Neuron (in vitro differentiated cells): Measurements from ENCODE around the gene SIRT7.

Experiments
- H2AFZ ChIP-seq: one replicate; pipeline ENCODE4 v1.6.1; 2013; ENCODE audit warnings: low read depth, mild to moderate bottlenecking, inconsistent platforms, low read length, moderate library complexity
- H3K27me3 ChIP-seq: one replicate; pipeline ENCODE4 v1.6.1; 2013; ENCODE audit warnings: low read length; ENCODE audit not compliant: insufficient read depth
- H3K36me3 ChIP-seq: one replicate; pipeline ENCODE4 v1.6.1; 2013; ENCODE audit warnings: low read length; ENCODE audit not compliant: insufficient read depth
- H3K4me1 ChIP-seq: one replicate; pipeline ENCODE4 v1.6.1; 2013; ENCODE audit warnings: low read length; ENCODE audit not compliant: insufficient read depth
- H3K4me3 ChIP-seq: 2 replicates; pipeline ENCODE4 v1.5.1; 2013; ENCODE audit warnings: mild to moderate bottlenecking, low read length, moderate library complexity
- H3K9me3 ChIP-seq: one replicate; pipeline ENCODE4 v1.6.1; 2013; ENCODE audit warnings: low read length

SIRT7 gene, protein sequence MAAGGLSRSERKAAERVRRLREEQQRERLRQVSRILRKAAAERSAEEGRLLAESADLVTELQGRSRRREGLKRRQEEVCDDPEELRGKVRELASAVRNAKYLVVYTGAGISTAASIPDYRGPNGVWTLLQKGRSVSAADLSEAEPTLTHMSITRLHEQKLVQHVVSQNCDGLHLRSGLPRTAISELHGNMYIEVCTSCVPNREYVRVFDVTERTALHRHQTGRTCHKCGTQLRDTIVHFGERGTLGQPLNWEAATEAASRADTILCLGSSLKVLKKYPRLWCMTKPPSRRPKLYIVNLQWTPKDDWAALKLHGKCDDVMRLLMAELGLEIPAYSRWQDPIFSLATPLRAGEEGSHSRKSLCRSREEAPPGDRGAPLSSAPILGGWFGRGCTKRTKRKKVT

DNA sequence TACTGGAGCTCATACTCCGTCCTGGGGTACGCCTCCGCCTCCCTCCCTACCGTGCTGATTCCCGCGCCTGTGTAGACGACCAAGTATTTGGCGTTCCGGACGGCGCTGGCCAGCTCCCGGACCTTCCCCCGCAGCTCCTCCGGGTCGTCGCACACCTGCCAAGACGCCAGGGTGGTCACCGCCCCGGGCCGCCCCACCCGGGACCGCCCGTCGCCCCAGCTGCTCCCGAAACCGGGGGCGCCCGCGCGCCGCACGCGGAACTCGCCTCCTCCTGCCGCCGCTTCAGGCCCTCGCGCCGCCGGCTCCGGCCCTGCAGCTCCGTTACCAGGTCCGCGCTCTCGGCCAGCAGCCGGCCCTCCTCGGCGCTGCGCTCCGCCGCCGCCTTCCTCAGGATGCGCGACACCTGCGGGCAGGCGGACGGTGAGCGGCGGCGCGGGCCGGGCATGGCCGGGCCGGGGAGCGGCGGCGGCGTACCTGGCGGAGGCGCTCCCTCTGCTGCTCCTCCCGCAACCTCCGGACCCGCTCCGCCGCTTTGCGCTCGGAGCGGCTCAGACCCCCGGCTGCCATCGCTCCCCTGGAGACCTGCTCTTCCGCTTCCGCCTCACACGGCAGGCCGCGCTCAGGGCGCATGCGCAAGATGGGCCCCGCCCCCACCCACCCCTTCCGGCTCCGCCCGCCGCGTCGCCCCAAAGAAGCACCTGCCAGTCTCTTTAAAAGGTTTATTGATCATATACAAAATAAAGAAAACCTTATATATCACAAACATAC lies at the start of gene SIRT7:
SIRT7 (minus strand) TSS at position 612 of the 768 bp plus-strand sequence; CDS start at position 567, 45 bp downstream.
- Histone ChIP-seq H3K27me3 (no peaks in the 10 kb centered on the region), H2AFZ (no peak within 1 kb of the TSS), H3K4me3 (peak within 1 kb of the TSS; percentile 66), H3K36me3 (peaks cover 44% of the 10 kb centered on the region), H3K9me3 (no peaks in the 10 kb centered on the region), H3K4me1 (peaks cover 13% of the 10 kb centered on the region)

- no peaks in the 10 kb centered on the region for H3K36me3 ChIP-seq
- peaks cover 24% of the 10 kb centered on the region for H3K27me3 ChIP-seq
- no peak overlapping the region for H2AFZ ChIP-seq
- peaks cover 37% of the 10 kb centered on the region for H3K4me1 ChIP-seq
- no peak overlapping the region for H3K4me3 ChIP-seq
- H3K9me3 ChIP-seq: no peaks in the 10 kb centered on the region
Observed at GRCh38 chr17:81967244-81967532, 49.2 kb upstream of the SIRT7 start.

GRCh38 chr17:81966343-81967243 lies 48.6 kb upstream of the SIRT7 start:
- H3K9me3 ChIP-seq: no peaks in the 10 kb centered on the region

GRCh38 chr17:81964081-81964849 lies 46.3 kb upstream of the SIRT7 start:
- Histone ChIP-seq H3K4me3 (no peak overlapping the region), H3K9me3 (no peaks in the 10 kb centered on the region), H3K27me3 (peaks cover 42% of the 10 kb centered on the region), H2AFZ (no peak overlapping the region), H3K4me1 (peaks cover 37% of the 10 kb centered on the region), H3K36me3 (no peaks in the 10 kb centered on the region)

More at GRCh38 chr17:81966343-81967243, 48.6 kb upstream of the SIRT7 start:
- H3K4me3 ChIP-seq: no peak overlapping the region
- H3K4me1 ChIP-seq: peaks cover 37% of the 10 kb centered on the region
- peaks cover 30% of the 10 kb centered on the region for H3K27me3 ChIP-seq
- H3K36me3 ChIP-seq: no peaks in the 10 kb centered on the region
- H2AFZ ChIP-seq: no peak overlapping the region

- peaks cover 56% of the 10 kb centered on the region for H3K27me3 ChIP-seq
- H3K4me1 ChIP-seq: peaks cover 32% of the 10 kb centered on the region
Observed at GRCh38 chr17:81962499-81963441, 44.8 kb upstream of the SIRT7 start.

DNA sequence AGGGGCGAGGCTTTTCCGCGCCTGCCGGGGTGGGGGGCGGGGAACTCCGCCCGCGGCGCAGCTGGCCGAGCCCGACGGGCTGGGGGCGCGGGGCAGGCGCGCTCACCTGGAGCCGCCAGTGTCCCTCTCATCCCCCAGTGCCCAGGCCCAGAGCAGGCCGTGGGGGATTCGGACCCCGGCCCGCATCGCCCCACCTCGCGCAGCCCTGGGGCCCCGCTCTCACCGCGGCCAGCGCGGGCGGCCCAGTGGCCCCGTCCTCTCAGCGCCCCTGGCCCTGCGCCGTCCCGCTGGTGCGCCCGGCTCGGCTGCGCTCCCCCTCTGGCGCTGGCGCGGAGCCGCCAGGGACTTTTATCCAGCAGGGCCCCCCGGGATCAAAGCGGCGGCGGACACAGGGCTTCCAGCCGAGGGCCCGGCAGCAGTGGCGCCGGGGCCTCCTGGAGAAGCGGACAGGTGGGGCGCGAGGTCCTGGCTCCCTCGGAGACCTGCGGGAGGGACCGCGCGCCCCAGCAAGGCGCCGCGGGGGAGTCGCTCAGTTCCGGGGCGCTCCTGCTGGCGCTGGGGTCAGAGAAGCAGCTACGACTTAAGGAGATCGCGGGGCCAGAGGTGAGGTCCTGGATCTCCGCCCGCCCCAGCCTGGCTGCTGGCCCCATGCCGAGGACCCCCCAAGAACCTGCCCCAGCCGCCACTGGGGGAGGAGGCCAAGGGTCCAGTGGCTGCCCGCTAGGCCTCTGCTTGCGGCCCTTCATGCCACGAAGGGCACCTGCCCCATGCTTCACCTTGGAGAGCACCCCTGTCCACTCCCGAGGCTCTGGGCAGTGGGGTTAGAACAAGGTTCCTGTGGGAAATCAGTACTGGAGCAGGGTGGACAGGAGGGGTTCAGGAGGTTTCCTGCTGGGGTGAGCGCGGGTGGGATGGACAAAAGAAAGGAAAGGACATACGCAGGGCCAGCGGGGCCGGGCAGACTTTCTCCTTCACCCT lies 43.8 kb upstream of the SIRT7 start:
- Histone ChIP-seq H3K4me3 (no peak overlapping the region), H2AFZ (no peak overlapping the region), H3K4me1 (peaks cover 22% of the 10 kb centered on the region), H3K9me3 (no peaks in the 10 kb centered on the region), H3K36me3 (no peaks in the 10 kb centered on the region), H3K27me3 (peaks cover 66% of the 10 kb centered on the region)

More at GRCh38 chr17:81962499-81963441, 44.8 kb upstream of the SIRT7 start:
- Histone ChIP-seq H3K9me3 (no peaks in the 10 kb centered on the region), H3K4me3 (no peak overlapping the region), H2AFZ (no peak overlapping the region), H3K36me3 (no peaks in the 10 kb centered on the region)

- H3K4me1 ChIP-seq: peaks cover 16% of the 10 kb centered on the region
- H3K27me3 ChIP-seq: peaks cover 66% of the 10 kb centered on the region
- no peak within 1 kb of the TSS for H3K4me3 ChIP-seq
- no peaks in the 10 kb centered on the region for H3K9me3 ChIP-seq
- H3K36me3 ChIP-seq: no peaks in the 10 kb centered on the region
- no peak within 1 kb of the TSS for H2AFZ ChIP-seq
Observed at GRCh38 chr17:81961087-81961511, 43.1 kb upstream of the SIRT7 start, which contains the start of gene NOTUM. TSS of gene NOTUM (minus strand) at chr17:81961187. CDS start at chr17:81960909, 278 bp downstream.

DNA sequence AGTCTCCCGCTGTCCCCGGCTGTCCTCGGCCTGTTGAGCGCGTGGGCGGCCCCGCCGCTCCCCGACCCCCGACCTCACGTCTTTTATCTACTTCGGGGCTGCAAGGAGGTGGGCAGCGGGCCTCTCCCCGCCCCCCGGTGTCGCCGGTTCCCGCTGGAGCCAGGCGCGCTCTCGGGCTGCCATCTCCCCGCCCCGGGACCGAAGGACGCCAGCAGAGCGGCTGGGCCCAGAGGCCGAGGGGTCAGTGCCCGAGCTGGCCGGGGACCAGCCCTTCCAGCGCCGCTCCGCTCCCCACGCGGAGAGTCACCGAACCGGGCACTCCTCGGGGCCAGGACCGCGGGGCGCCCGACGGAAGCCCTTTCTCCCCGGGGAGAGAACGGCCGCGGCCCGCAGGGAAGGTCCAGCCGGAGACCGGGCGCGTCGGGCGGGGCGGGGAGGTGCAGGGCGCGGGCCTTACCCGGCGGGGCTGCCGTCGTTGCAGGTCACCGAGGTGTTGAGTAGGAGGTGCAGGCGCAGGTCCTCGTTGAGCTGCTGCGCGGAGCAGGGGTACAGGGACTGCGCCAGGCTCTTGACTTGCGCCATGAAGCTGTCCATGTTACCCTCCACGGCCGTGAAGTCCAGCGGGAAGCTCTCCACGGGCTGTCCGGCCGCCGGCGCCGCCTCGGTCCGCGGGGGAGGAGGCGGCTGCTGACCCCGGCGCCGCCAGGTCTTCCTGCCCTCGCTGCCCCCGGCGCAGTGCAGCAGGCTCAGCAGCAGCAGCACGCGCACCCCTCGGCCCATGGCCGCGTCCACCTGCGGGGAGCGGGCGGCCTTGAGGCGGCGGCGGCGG lies 42.4 kb upstream of the SIRT7 start:
- no peaks in the 10 kb centered on the region for H3K36me3 ChIP-seq
- H2AFZ ChIP-seq: no peak overlapping the region
- H3K27me3 ChIP-seq: peaks cover 65% of the 10 kb centered on the region
- H3K9me3 ChIP-seq: no peaks in the 10 kb centered on the region
- H3K4me3 ChIP-seq: no peak overlapping the region
- H3K4me1 ChIP-seq: peaks cover 18% of the 10 kb centered on the region

DNA sequence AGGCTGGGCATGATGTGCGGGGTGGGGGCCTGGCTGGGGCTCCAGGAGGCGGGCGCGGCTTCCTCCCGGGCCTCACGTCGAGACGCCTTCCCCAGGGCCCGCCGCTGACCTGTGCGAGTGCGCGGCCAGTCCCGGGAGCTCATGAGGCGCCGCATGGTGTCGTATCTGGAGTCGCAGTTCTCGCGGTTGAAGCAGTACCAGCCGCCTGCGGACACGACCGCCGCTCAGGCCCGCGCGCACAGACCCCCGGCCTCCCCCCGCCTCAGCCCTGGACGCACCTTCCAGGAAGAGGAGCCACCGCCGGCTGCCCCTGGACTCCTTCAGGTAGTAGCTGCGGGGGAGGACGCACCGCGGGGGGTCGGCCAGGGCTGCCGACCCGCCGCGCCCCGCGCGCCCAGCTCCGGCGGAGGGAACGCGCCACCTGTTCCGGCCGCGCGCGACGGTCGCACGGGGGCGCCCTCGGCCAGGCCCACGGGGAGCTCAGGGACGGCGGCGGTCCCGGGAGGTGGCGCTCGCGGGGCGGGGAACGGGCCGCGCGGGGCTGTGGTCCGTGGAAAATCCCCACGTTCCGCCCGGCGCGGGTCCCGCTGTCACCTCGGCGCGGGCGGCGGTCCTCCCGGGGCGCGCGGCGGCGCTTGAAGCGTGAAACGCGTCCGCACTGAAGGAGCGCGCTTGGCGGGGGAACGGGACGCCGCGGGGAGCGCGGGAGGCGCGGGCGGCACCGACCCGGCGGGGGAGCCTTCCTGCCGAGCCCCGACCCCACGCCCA lies 41.6 kb upstream of the SIRT7 start:
- Histone ChIP-seq H2AFZ (no peak overlapping the region), H3K4me3 (peak overlapping the region; percentile 14), H3K9me3 (no peaks in the 10 kb centered on the region), H3K4me1 (peaks cover 12% of the 10 kb centered on the region), H3K36me3 (no peaks in the 10 kb centered on the region), H3K27me3 (peaks cover 65% of the 10 kb centered on the region)
